Neuronal stem cell (in vitro differentiated cells): Measurements from ENCODE around the gene PACSIN2.

Source experiments
- DNase-seq: peaks from one replicate; pipeline ENCODE4 v3.0.0-alpha.2; 2013; ENCODE audit warnings: low spot score
- H2AFZ ChIP-seq: one replicate; pipeline ENCODE4 v1.6.1; 2013; ENCODE audit warnings: mild to moderate bottlenecking, low read length, inconsistent platforms
- H2AK5ac ChIP-seq: 2 replicates; pipeline ENCODE4 v1.6.1; 2013; ENCODE audit warnings: low read depth, mild to moderate bottlenecking, inconsistent platforms, low read length, moderate library complexity, mixed read lengths
- H2BK120ac ChIP-seq: 2 replicates; pipeline ENCODE4 v1.6.1; 2013; ENCODE audit warnings: low read depth, mild to moderate bottlenecking, inconsistent platforms, low read length, moderate library complexity, mixed read lengths
- H2BK12ac ChIP-seq: one replicate; pipeline ENCODE4 v1.6.1; 2013; ENCODE audit warnings: low read length, inconsistent platforms
- H2BK15ac ChIP-seq: 2 replicates; pipeline ENCODE4 v1.6.1; 2013; ENCODE audit warnings: mild to moderate bottlenecking, low read length, inconsistent platforms, mixed read lengths
- H2BK5ac ChIP-seq: one replicate; pipeline ENCODE4 v1.6.1; 2013; ENCODE audit warnings: inconsistent platforms, mild to moderate bottlenecking, low read length, moderate library complexity
- H3K14ac ChIP-seq: one replicate; pipeline ENCODE4 v1.6.1; 2013; ENCODE audit warnings: low read length, inconsistent platforms
- H3K18ac ChIP-seq: 2 replicates; pipeline ENCODE4 v1.6.1; 2013; ENCODE audit warnings: low read length, inconsistent platforms
- H3K23ac ChIP-seq: 2 replicates; pipeline ENCODE4 v1.6.1; 2013; ENCODE audit warnings: low read depth, mild to moderate bottlenecking, mixed read lengths, low read length, inconsistent platforms; ENCODE audit not compliant: poor library complexity
- H3K27ac ChIP-seq: replicated peaks from 3 replicates; pipeline ENCODE4 v1.5.1; 2013; ENCODE audit warnings: low read length, inconsistent platforms
- H3K27me3 ChIP-seq, 3 experiments: 2 replicates each; pipeline ENCODE4 v1.6.1; 2013; ENCODE audit warnings: low read length in 3 of 3, mild to moderate bottlenecking in 2 of 3, inconsistent platforms in 1 of 3, low read depth in 1 of 3, mixed read lengths in 1 of 3, moderate library complexity in 1 of 3; ENCODE audit not compliant: control insufficient read depth in 3 of 3, insufficient read depth in 3 of 3
- H3K36me3 ChIP-seq, 2 donors: replicated peaks in 1 of 2; 2 replicates each; pipeline ENCODE4 v1.6.1; 2013; ENCODE audit warnings: low read length in 2 of 2; ENCODE audit not compliant: control insufficient read depth in 2 of 2, insufficient read depth in 2 of 2
- H3K4ac ChIP-seq: 2 replicates; pipeline ENCODE4 v1.6.1; 2013; ENCODE audit warnings: inconsistent platforms, mild to moderate bottlenecking, low read length, moderate library complexity
- H3K4me1 ChIP-seq, 2 donors: 1 replicate in 1 of 2; 2 replicates in 1 of 2; pipeline ENCODE4 v1.6.1; 2013; ENCODE audit warnings: low read length in 2 of 2, low read depth in 1 of 2; ENCODE audit not compliant: control insufficient read depth in 2 of 2, insufficient read depth in 1 of 2
- H3K4me2 ChIP-seq: one replicate; pipeline ENCODE4 v1.6.1; 2013; ENCODE audit warnings: mild to moderate bottlenecking, low read length, inconsistent platforms; ENCODE audit not compliant: insufficient read depth, poor library complexity, severe bottlenecking
- H3K4me3 ChIP-seq, 2 donors: 2 replicates each; pipeline ENCODE4 v1.5.1; 2013; ENCODE audit warnings: low read length in 2 of 2, mild to moderate bottlenecking in 2 of 2, inconsistent platforms in 1 of 2, moderate library complexity in 1 of 2
- H3K79me1 ChIP-seq: one replicate; pipeline ENCODE4 v1.6.1; 2013; ENCODE audit warnings: low read depth, mild to moderate bottlenecking, inconsistent platforms, low read length, moderate library complexity
- H3K9ac ChIP-seq: one replicate; pipeline ENCODE4 v1.6.1; 2013; ENCODE audit warnings: mild to moderate bottlenecking, low read depth, low read length, inconsistent platforms; ENCODE audit not compliant: poor library complexity
- H3K9me3 ChIP-seq, 2 donors: replicated peaks in 1 of 2; 2 replicates each; pipeline versions ENCODE3 to v1.6.1; 2013; ENCODE audit warnings: low read length in 2 of 2, mild to moderate bottlenecking in 2 of 2, inconsistent platforms in 1 of 2, low read depth in 1 of 2, mixed read lengths in 1 of 2, moderate library complexity in 1 of 2; ENCODE audit not compliant: control insufficient read depth in 2 of 2, insufficient read depth in 1 of 2
- H4K8ac ChIP-seq: one replicate; pipeline ENCODE4 v1.6.1; 2013; ENCODE audit warnings: low read depth, mild to moderate bottlenecking, inconsistent platforms, low read length, moderate library complexity
- H4K91ac ChIP-seq: one replicate; pipeline ENCODE4 v1.6.1; 2013; ENCODE audit warnings: low read length, low read depth, mild to moderate bottlenecking, inconsistent platforms; ENCODE audit not compliant: poor library complexity
- WGBS, 2 donors: extraction: QIAGEN DNeasy Blood & Tissue Kit; methylation state at CpG; one replicate each; pipeline ENCODE4 v1.1.7; 2013; ENCODE audit warnings: missing lambda C conversion rate in 2 of 2, mixed read lengths in 1 of 2; ENCODE audit not compliant: insufficient read length in 2 of 2, insufficient replicate concordance in 1 of 2; ENCODE audit errors: extremely low coverage in 2 of 2; 5-methylcytosine and 5-hydroxymethylcytosine counted together

PACSIN2 gene

DNA sequence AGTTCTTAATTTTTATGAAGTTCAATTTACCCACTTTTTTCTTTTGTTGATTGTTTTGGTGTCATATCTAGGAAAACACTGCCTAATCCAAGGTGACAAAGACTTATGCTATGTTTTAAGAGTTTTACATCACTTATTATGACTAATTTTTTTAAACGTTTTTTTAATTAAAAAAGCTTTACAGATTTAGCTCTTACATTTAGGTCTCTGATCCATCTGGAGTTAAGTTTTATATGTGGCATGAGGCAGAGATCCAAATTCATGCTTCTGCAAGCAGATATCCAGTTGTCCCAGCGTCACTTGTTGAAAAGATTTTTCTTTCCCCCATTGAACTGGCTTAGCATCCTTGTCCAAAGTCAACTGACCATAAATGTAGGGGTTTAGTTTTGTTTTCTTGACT lies 72.6 kb downstream of the PACSIN2 start:
- Histone ChIP-seq H3K27me3 (no peaks in the 10 kb centered on the region), H4K91ac (no peak overlapping the region), H2BK120ac (no peak overlapping the region), H3K18ac (no peak overlapping the region), H3K4me2 (no peak overlapping the region), H2AFZ (no peak overlapping the region), H2BK15ac (no peak overlapping the region), H3K9ac (no peak overlapping the region), H2AK5ac (no peak overlapping the region), H2BK12ac (no peak overlapping the region), H3K4me1 (peaks cover 33 to 36% of the 10 kb centered on the region in 2 donors), H3K23ac (no peak overlapping the region), H3K79me1 (peaks cover 4% of the 10 kb centered on the region), H3K27ac (no peak overlapping the region), H3K4ac (no peak overlapping the region), H3K4me3 (no peak overlapping the region), H4K8ac (no peak overlapping the region), H3K14ac (no peak overlapping the region), H2BK5ac (no peak overlapping the region), H3K9me3 (no peaks in the 10 kb centered on the region), H3K36me3 (peaks cover 0 to 19% of the 10 kb centered on the region in 2 donors)
- DNase-seq, result no peak
- WGBS, 2 donors, result no CpG with 5 or more reads among the region's 2 CpGs

DNA sequence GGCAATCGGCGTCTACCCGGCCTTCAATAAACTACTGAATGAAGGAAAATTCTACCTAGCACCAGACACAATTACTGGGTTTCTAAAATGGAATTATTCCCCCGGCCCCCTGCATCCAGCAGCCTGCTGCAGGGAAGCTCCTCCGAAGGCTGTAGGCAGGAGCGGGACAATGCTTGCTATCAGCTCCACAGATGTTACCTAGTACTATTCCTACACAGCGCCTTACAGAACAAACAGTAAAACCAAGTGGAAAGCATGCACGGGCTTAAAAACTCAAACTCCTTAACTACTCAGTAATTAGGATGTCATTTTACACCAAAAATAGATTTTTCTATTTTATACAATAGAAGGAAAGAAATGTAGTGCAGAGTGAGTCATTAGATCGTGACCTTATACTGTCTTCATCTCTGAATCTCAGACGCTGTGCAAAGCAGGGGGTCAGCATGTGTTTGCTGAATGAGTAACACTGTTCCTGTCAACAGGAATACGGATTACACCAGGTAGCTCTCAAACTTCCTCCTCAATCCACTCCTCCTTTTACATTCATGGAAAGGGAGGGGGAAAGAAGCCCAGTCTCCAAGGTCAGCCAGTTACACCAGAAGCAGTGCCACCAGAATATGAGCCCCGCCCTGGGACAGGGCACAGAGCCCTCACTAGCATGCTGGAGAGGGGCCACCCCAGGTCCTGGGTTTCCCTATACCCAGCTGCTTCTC lies 74.9 kb downstream of the PACSIN2 start:
- Histone ChIP-seq H3K9me3 (no peaks in the 10 kb centered on the region), H3K4me2 (no peak overlapping the region), H3K27ac (no peak overlapping the region), H4K8ac (no peak overlapping the region), H3K9ac (no peak overlapping the region), H3K14ac (no peak overlapping the region), H3K4me1 (peaks cover 18 to 22% of the 10 kb centered on the region in 2 donors), H2BK12ac (no peak overlapping the region), H2BK15ac (no peak overlapping the region), H2AFZ (no peak overlapping the region), H3K4ac (no peak overlapping the region), H3K27me3 (no peaks in the 10 kb centered on the region), H3K4me3 (no peak overlapping the region), H2BK120ac (no peak overlapping the region), H2BK5ac (no peak overlapping the region), H3K36me3 (peaks cover 0 to 16% of the 10 kb centered on the region in 2 donors), H3K79me1 (peaks cover 4% of the 10 kb centered on the region), H2AK5ac (no peak overlapping the region), H4K91ac (no peak overlapping the region), H3K23ac (no peak overlapping the region), H3K18ac (peak overlapping the region; percentile 29)
- no peak for DNase-seq
- no CpG with 5 or more reads among the region's 12 CpGs for WGBS, 2 donors

- H3K23ac ChIP-seq, result no peak overlapping the region
- H3K4me1 ChIP-seq, result peaks cover 21 to 23% of the 10 kb centered on the region in 2 donors
- H3K18ac ChIP-seq, result no peak overlapping the region
- no peaks in the 10 kb centered on the region for H3K9me3 ChIP-seq
- peaks cover 0 to 16% of the 10 kb centered on the region in 2 donors for H3K36me3 ChIP-seq
- DNase-seq, result no peak
- peaks cover 5% of the 10 kb centered on the region for H3K79me1 ChIP-seq
- no peak overlapping the region for H3K27ac ChIP-seq
- no peak overlapping the region for H3K14ac ChIP-seq
- no peak overlapping the region for H2BK15ac ChIP-seq
- H2BK120ac ChIP-seq, result no peak overlapping the region
- H2AFZ ChIP-seq, result no peak overlapping the region
- no peak overlapping the region for H2BK12ac ChIP-seq
- H3K4ac ChIP-seq, result no peak overlapping the region
- no peak overlapping the region for H3K4me3 ChIP-seq
- H2BK5ac ChIP-seq, result no peak overlapping the region
- no CpG with 5 or more reads among the region's 7 CpGs for WGBS, 2 donors
- no peak overlapping the region for H2AK5ac ChIP-seq
- H3K9ac ChIP-seq, result no peak overlapping the region
- no peaks in the 10 kb centered on the region for H3K27me3 ChIP-seq
- no peak overlapping the region for H4K91ac ChIP-seq
- H4K8ac ChIP-seq, result no peak overlapping the region
- H3K4me2 ChIP-seq, result no peak overlapping the region
These were observed 75.5 kb downstream of the PACSIN2 start for GRCh38 chr22:42939451-42939881.

DNA sequence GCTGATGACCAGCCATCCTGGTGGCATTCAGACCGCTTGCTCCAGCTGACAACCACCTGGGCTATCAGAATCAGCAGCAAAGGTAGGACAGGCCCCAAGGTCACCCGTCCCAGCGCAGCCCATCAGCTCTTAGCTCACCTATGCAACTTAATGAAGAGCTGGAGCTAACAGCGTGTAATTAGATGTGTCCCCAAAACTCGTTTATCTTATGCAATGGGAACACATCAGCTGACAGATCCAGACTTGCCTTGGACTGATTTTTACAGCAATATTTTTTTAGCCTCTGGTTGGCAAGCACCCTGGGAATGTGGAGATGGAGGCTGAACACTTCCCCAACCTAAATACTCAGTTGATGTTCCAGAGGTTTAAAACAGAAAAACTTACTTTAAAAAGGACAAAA lies 76.0 kb downstream of the PACSIN2 start:
- Histone ChIP-seq H3K79me1 (peaks cover 5% of the 10 kb centered on the region), H2BK5ac (no peak overlapping the region), H3K4me1 (peaks cover 26% of the 10 kb centered on the region in 2 donors), H2BK120ac (no peak overlapping the region), H2AK5ac (no peak overlapping the region), H3K9me3 (no peaks in the 10 kb centered on the region), H3K4me2 (no peak overlapping the region), H2BK15ac (no peak overlapping the region), H3K4me3 (no peak overlapping the region), H4K91ac (no peak overlapping the region), H3K27me3 (no peaks in the 10 kb centered on the region), H3K23ac (no peak overlapping the region), H3K14ac (no peak overlapping the region), H2AFZ (no peak overlapping the region), H3K27ac (no peak overlapping the region), H2BK12ac (no peak overlapping the region), H4K8ac (no peak overlapping the region), H3K4ac (no peak overlapping the region), H3K18ac (no peak overlapping the region), H3K36me3 (peaks cover 0 to 16% of the 10 kb centered on the region in 2 donors), H3K9ac (no peak overlapping the region)
- no peak for DNase-seq
- no CpG with 5 or more reads among the region's 5 CpGs for WGBS, 2 donors
